Osteoblast (primary cell): ENCODE data around the gene INTS12. TPM values are rescaled to one million over a fixed set of nuclear protein-coding genes. Genes with fewer than 3 reads are reported as not detected.

Experiments
- DNase-seq: peaks from one replicate; pipeline ENCODE4 v3.0.0; 2011; ENCODE audit warnings: low spot score, mixed read lengths; ENCODE audit not compliant: insufficient read length; ENCODE audit errors: missing footprints
- H2AFZ ChIP-seq: 2 replicates; pipeline ENCODE4 v1.6.0; 2011; ENCODE audit warnings: mild to moderate bottlenecking, low read length
- H3K27ac ChIP-seq: 2 replicates; pipeline ENCODE4 v1.5.1; 2011; ENCODE audit warnings: mild to moderate bottlenecking, low read depth, low read length, moderate library complexity
- H3K27me3 ChIP-seq: 2 replicates; pipeline ENCODE4 v1.6.0; 2012; ENCODE audit warnings: mild to moderate bottlenecking, control low read depth, inconsistent platforms, low read length, moderate library complexity; ENCODE audit not compliant: insufficient read depth
- H3K36me3 ChIP-seq: 2 replicates; pipeline ENCODE4 v1.5.1; 2011; ENCODE audit warnings: mild to moderate bottlenecking, low read length, control low read depth, moderate library complexity; ENCODE audit not compliant: insufficient read depth
- H3K4me1 ChIP-seq: 2 replicates; pipeline ENCODE4 v1.5.1; 2011; ENCODE audit warnings: mild to moderate bottlenecking, low read length, control low read depth, moderate library complexity; ENCODE audit not compliant: insufficient read depth
- H3K4me2 ChIP-seq: 2 replicates; pipeline ENCODE4 v1.6.0; 2011; ENCODE audit warnings: mild to moderate bottlenecking, low read length; ENCODE audit not compliant: insufficient read depth
- H3K4me3 ChIP-seq: fragments of 200-600 bp; sonication (generic); 3 replicates; pipeline ENCODE4 v1.5.1; 2012; ENCODE audit warnings: mild to moderate bottlenecking, low read length, inconsistent platforms; ENCODE audit not compliant: insufficient read depth
- H3K79me2 ChIP-seq: 2 replicates; pipeline ENCODE4 v1.6.0; 2012; ENCODE audit warnings: mild to moderate bottlenecking, low read length, control low read depth, inconsistent platforms; ENCODE audit not compliant: insufficient read depth
- H3K9me3 ChIP-seq: 2 replicates; pipeline ENCODE4 v1.5.1; 2011; ENCODE audit warnings: low read depth, low read length, control low read depth
- H4K20me1 ChIP-seq: 2 replicates; pipeline ENCODE4 v1.6.0; 2012; ENCODE audit warnings: mild to moderate bottlenecking, low read length, control low read depth; ENCODE audit not compliant: insufficient read depth
- CTCF ChIP-seq: IDR thresholded peaks from 2 replicates; pipeline ENCODE4 v1.5.1; 2011; ENCODE audit warnings: mild to moderate bottlenecking, low read depth, low read length, moderate library complexity; ENCODE audit errors: extremely low read depth
- total RNA-seq: library from RNA; depleted of rRNA; stranded (reverse); fragments of >200 nt; gene quantifications from 2 replicates; pipeline ENCODE4 v1.2.3, GENCODE V29; 2012

Gene INTS12
- total RNA-seq, 1 donor = 14.8 TPM

- no peak overlapping the region for H3K4me3 ChIP-seq
- no peak for TF ChIP-seq CTCF
- H3K36me3 ChIP-seq = no peaks in the 10 kb centered on the region
- no peaks in the 10 kb centered on the region for H3K9me3 ChIP-seq
- H3K27me3 ChIP-seq = no peaks in the 10 kb centered on the region
- H3K27ac ChIP-seq = no peak overlapping the region
- no peak for DNase-seq
- H4K20me1 ChIP-seq = no peaks in the 10 kb centered on the region
- H3K79me2 ChIP-seq = no peaks in the 10 kb centered on the region
- no peak overlapping the region for H2AFZ ChIP-seq
- H3K4me2 ChIP-seq = no peak overlapping the region
- H3K4me1 ChIP-seq = no peaks in the 10 kb centered on the region
These were observed 37.2 kb downstream of the INTS12 start for GRCh38 chr4:105671301-105671700.

- TF ChIP-seq CTCF = no peak
- Histone ChIP-seq H3K9me3 (no peaks in the 10 kb centered on the region), H3K4me2 (no peak overlapping the region), H4K20me1 (no peaks in the 10 kb centered on the region), H2AFZ (no peak overlapping the region), H3K4me1 (no peaks in the 10 kb centered on the region), H3K79me2 (no peaks in the 10 kb centered on the region), H3K36me3 (no peaks in the 10 kb centered on the region), H3K4me3 (no peak overlapping the region), H3K27me3 (no peaks in the 10 kb centered on the region), H3K27ac (no peak overlapping the region)
- DNase-seq = no peak
These were observed 37.8 kb downstream of the INTS12 start for GRCh38 chr4:105670684-105671083.

GRCh38 chr4:105666693-105667092 is 41.8 kb downstream of the INTS12 start:
- no peak overlapping the region for H3K27ac ChIP-seq
- no peaks in the 10 kb centered on the region for H3K36me3 ChIP-seq
- DNase-seq = no peak
- no peak overlapping the region for H2AFZ ChIP-seq
- H3K4me3 ChIP-seq = no peak overlapping the region
- no peaks in the 10 kb centered on the region for H3K4me1 ChIP-seq
- H3K79me2 ChIP-seq = no peaks in the 10 kb centered on the region
- H3K27me3 ChIP-seq = no peaks in the 10 kb centered on the region
- TF ChIP-seq CTCF = peak; percentile 41
- H3K9me3 ChIP-seq = no peaks in the 10 kb centered on the region
- H4K20me1 ChIP-seq = no peaks in the 10 kb centered on the region
- no peak overlapping the region for H3K4me2 ChIP-seq

- no peaks in the 10 kb centered on the region for H3K79me2 ChIP-seq
- no peak for TF ChIP-seq CTCF
- DNase-seq = no peak
These were observed 45.4 kb downstream of the INTS12 start for GRCh38 chr4:105662935-105663675.

More at GRCh38 chr4:105662935-105663675, 45.4 kb downstream of the INTS12 start:
- Histone ChIP-seq H3K27me3 (no peaks in the 10 kb centered on the region), H3K36me3 (no peaks in the 10 kb centered on the region), H2AFZ (no peak overlapping the region), H3K4me2 (no peak overlapping the region), H3K4me3 (no peak overlapping the region), H3K4me1 (no peaks in the 10 kb centered on the region), H4K20me1 (no peaks in the 10 kb centered on the region), H3K27ac (no peak overlapping the region), H3K9me3 (no peaks in the 10 kb centered on the region)
